NB4 (cell line): Measurements from ENCODE around the gene MCF2L.

Experiments
- CTCF ChIP-seq: IDR thresholded peaks from one replicate; pipeline ENCODE4 v1.5.1; 2012; ENCODE audit warnings: low read depth, low read length
- MAX ChIP-seq: IDR thresholded peaks from 2 replicates; pipeline ENCODE4 v1.6.1; 2011; ENCODE audit warnings: low read depth, low read length
- MYC ChIP-seq: IDR thresholded peaks from 2 replicates; pipeline ENCODE4 v1.6.1; 2011; ENCODE audit warnings: low read depth, low read length
- POLR2A ChIP-seq: IDR thresholded peaks from 2 replicates; pipeline ENCODE4 v1.6.1; 2011; ENCODE audit warnings: mild to moderate bottlenecking; ENCODE audit not compliant: insufficient read length; ENCODE audit errors: extremely low read depth

- no peak for TF ChIP-seq CTCF
- no peak for TF ChIP-seq POLR2A
- no peak for TF ChIP-seq MYC
- no peak for TF ChIP-seq MAX
Measured at GRCh38 chr13:113119822-113120189, 150.8 kb downstream of the MCF2L start.
